Right lobe of liver (tissue), 6 donors: ENCODE results near the gene CNIH2. TPM values are rescaled to one million over a fixed set of nuclear protein-coding genes. Genes with fewer than 3 reads are reported as not detected.
A peak's percentile ranks its signal among the peaks of the same experiment; 100 is the strongest.

Experiments
- ATAC-seq, 4 donors: fragments of 200-7000 bp; cut with Tn5 transposase; one replicate each; pipeline ENCODE4 v1.9.1; 2020; ENCODE audit warnings: mild to moderate bottlenecking in 4 of 4, moderate library complexity in 4 of 4
- DNase-seq, 3 donors: peaks; one replicate each; pipeline ENCODE4 v3.0.0-alpha.2; 2020
- H3K27ac ChIP-seq, 3 donors: fragments of 200-600 bp; one replicate each; pipeline ENCODE4 v1.8.0; 2022
- H3K27me3 ChIP-seq, 2 donors: fragments of 200-600 bp; one replicate each; pipeline ENCODE4 v1.8.0; 2022
- H3K36me3 ChIP-seq, 4 donors: fragments of 200-600 bp; sonication (generic) in 1 of 4; one replicate each; pipeline versions ENCODE4 v1.5.1 to v1.8.0; 2017 to 2022; ENCODE audit warnings: control low read depth in 1 of 4
- H3K4me1 ChIP-seq, 4 donors: fragments of 200-600 bp; sonication (generic) in 1 of 4; one replicate each; pipeline versions ENCODE4 v1.5.1 to v1.8.0; 2017 to 2022; ENCODE audit warnings: control low read depth in 1 of 4
- H3K4me3 ChIP-seq, 3 donors: fragments of 200-600 bp; one replicate each; pipeline ENCODE4 v1.8.0; 2022
- H3K9me3 ChIP-seq, 4 donors: fragments of 200-600 bp; sonication (generic) in 1 of 4; one replicate each; pipeline versions ENCODE4 v1.5.1 to v1.8.0; 2017 to 2022; ENCODE audit warnings: control low read depth in 1 of 4
- POLR2A ChIP-seq: fragments of 450-650 bp; IDR thresholded peaks from one replicate; pipeline ENCODE4 v1.6.1; 2017; ENCODE audit warnings: antibody characterized with exemption, mild to moderate bottlenecking
- WGBS: methylation state at CpG from one replicate; pipeline ENCODE4 v1.1.6; 2018; ENCODE audit warnings: low coverage, low lambda C conversion rate; ENCODE audit not compliant: insufficient coverage; ENCODE audit errors: missing lambda C conversion rate; 5-methylcytosine and 5-hydroxymethylcytosine counted together
- intact Hi-C, 2 donors: fragments of 100-400 bp; cut with DNase I; formaldehyde crosslinking; loops; one replicate each; pipeline versions ENCODE4 v1.11.2 to v1.14.1; 2022
- total RNA-seq, 6 experiments: library from RNA; depleted of rRNA in 2 of 6; stranded (reverse); fragments of >200 nt in 2 of 6; fragmentation: NEBNext Ultra II Directional in 3 of 6; extraction: Animal tissue kit (Norgen Biotek cat#: 25700) in 3 of 6; gene quantifications; one replicate each; pipeline versions ENCODE4 v1.1.0 to v1.2.4, GENCODE V29; 2016 to 2023
- TF ChIP-seq, protein P1 (sequence below), 4 donors: fragments of 200-600 bp in 3 of 4; fragments of 450-650 bp in 1 of 4; IDR thresholded peaks; one replicate each; pipeline versions ENCODE4 v1.5.1 to v1.8.0; 2016 to 2022; ENCODE audit warnings: antibody characterized with exemption in 4 of 4, mild to moderate bottlenecking in 2 of 4
- donor health status: DM: no; HTN: yes; CAD: no.
- donor health status: DM: no; HTN: no; CAD: no.
- donor health status: DM: no; HTN: no; CAD: no.
- donor health status: DM: no; HTN: yes; CAD: no.
- donor health status: DM: no; HTN: yes; CAD: no.

CNIH2 gene
- total RNA-seq, 6 experiments from 2014 or later = 0.26 to 0.51 TPM; not detected in 4

DNA sequence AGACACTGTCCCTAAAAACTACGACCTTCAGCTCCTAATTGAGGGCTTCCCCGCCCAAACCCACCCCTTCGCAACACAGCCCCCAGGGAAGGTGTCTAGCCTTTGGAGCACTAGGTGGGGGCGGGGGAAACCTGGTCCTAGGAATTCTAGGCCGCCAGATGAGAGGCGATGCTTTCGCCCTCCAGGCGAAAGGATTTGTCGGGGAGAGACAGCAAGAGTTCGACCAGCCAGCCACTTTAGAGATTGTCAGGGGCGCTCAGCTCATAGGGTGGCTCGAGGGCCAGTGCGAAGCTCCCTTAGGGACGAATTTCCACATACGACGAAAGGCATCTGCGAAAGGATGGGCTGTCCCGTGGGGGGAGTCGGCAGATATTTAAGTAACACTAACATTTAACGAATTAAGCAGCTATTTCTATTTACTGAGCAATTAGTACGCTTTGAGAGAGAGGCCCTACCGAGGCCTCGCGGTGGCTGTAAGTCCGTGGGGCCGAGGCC, 33.5 kb downstream of the CNIH2 start:
- Histone ChIP-seq H3K27me3 (no peaks in the 10 kb centered on the region), H3K36me3 (no peaks in the 10 kb centered on the region), H3K4me1 (peaks cover 0 to 6% (median 3%) of the 10 kb centered on the region in 4 donors), H3K27ac (peak overlapping the region; percentile 57 to 78 (median 71)), H3K4me3 (peak overlapping the region; percentile 46 to 53 (median 52)), H3K9me3 (no peaks in the 10 kb centered on the region)
- DNase-seq = no peak
- no peak for ATAC-seq
- intact Hi-C loops = no loop called here
- WGBS = 6% methylated on average over 10 of the region's 26 CpGs
- TF ChIP-seq, protein P1, sequence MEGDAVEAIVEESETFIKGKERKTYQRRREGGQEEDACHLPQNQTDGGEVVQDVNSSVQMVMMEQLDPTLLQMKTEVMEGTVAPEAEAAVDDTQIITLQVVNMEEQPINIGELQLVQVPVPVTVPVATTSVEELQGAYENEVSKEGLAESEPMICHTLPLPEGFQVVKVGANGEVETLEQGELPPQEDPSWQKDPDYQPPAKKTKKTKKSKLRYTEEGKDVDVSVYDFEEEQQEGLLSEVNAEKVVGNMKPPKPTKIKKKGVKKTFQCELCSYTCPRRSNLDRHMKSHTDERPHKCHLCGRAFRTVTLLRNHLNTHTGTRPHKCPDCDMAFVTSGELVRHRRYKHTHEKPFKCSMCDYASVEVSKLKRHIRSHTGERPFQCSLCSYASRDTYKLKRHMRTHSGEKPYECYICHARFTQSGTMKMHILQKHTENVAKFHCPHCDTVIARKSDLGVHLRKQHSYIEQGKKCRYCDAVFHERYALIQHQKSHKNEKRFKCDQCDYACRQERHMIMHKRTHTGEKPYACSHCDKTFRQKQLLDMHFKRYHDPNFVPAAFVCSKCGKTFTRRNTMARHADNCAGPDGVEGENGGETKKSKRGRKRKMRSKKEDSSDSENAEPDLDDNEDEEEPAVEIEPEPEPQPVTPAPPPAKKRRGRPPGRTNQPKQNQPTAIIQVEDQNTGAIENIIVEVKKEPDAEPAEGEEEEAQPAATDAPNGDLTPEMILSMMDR (IDR thresholded peaks at IDR 0.05) = peak in 1 of 4 donors; percentile 93
- TF ChIP-seq POLR2A = no peak

DNA sequence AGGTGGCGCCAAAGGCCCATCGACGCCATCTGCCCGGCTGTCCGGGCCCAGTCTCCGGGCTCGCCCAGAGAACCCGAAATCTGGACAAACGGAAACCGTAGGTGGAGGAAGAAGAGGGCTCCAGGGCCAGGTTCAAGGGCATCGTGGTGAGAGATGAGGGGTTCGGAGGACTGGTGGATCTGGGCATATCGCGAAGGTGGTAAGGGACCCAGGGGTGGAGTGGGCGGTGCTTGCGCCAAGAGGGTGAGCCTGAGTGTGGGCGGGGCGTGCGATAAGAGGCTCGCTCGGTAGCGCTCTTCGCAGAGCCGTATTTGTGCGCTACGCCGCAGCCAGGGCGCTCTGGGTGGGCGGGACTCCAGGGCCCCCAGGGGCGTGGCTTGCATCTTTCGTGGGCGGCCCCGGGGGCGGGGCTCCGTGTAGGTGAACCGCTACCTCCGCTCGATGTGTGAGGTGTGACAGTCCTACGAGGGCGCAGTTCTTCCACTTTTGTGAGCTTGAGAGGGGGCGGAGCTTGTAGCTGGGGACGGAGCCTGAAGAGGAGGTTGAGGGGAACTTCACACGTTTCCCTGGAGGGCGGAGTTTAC, 34.1 kb downstream of the CNIH2 start:
- TF ChIP-seq, protein P1 (IDR thresholded peaks at IDR 0.05) = peak in 3 of 4 donors; percentile 91 to 95 (median 95)
- peak; percentile 59 for TF ChIP-seq POLR2A
- Histone ChIP-seq H3K36me3 (no peaks in the 10 kb centered on the region), H3K4me3 (peak overlapping the region; percentile 46 to 53 (median 52)), H3K27ac (peak overlapping the region; percentile 57 to 78 (median 71)), H3K4me1 (peaks cover 0 to 6% (median 3%) of the 10 kb centered on the region in 4 donors), H3K27me3 (no peaks in the 10 kb centered on the region), H3K9me3 (no peaks in the 10 kb centered on the region)
- DNase-seq = peak; percentile 94 to 96 (median 95)
- peak; percentile 83 to 89 (median 84) for ATAC-seq
- intact Hi-C loops = no loop called here
- WGBS = 0% methylated on average over 14 of the region's 44 CpGs

DNA sequence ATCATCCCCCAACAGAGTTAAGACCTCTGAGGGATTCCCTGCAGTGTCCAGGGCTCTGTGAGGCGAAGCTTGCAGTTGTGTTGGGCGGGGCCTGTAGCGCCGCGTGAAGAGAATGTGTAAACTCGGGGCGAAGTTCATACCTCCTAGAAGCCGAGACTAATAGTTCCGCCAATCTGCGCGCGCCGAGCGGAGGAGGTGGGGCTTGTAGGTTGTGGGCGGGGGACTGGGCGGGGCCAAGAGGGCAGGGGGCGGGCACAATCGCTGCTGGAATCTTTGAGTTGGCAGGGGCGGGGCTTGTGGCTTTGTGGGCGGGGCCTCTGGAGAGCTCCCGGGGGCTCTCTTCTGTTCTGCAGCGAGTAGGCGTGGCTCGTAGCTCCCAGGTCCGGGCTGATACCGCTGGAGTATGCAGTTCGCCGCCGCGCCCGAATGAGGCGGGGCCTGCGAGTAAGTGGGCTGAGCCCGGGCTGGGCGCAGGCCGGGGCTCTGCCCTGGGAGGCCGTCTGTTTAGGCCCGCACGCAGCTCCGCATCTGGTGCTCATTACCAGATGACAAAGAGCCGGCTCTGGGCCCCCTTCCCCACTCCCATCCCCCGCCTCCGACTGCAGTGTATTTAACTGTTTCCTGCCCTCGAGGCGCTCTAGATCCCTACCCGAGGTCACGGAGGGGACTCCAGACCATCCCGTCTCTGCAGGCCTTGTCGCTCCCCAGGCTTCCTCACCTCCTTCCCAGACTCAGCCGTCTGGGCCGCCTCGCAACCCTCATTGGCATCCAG, 34.8 kb downstream of the CNIH2 start:
- DNase-seq (peak; percentile 99), ATAC-seq (peak; percentile 82 to 88 (median 85))
- no peaks in the 10 kb centered on the region for H3K27me3 ChIP-seq
- peak; percentile 28 for TF ChIP-seq POLR2A
- TF ChIP-seq, protein P1 (IDR thresholded peaks at IDR 0.05) = no peak
- H3K4me3 ChIP-seq = peak overlapping the region; percentile 46 to 53 (median 52)
- WGBS = 36% methylated on average over 8 of the region's 52 CpGs
- intact Hi-C loops = no loop called here
- H3K27ac ChIP-seq = peak overlapping the region; percentile 57 to 78 (median 72)
- no peaks in the 10 kb centered on the region for H3K9me3 ChIP-seq
- no peaks in the 10 kb centered on the region for H3K36me3 ChIP-seq
- H3K4me1 ChIP-seq = peaks cover 0 to 9% (median 3%) of the 10 kb centered on the region in 4 donors

DNA sequence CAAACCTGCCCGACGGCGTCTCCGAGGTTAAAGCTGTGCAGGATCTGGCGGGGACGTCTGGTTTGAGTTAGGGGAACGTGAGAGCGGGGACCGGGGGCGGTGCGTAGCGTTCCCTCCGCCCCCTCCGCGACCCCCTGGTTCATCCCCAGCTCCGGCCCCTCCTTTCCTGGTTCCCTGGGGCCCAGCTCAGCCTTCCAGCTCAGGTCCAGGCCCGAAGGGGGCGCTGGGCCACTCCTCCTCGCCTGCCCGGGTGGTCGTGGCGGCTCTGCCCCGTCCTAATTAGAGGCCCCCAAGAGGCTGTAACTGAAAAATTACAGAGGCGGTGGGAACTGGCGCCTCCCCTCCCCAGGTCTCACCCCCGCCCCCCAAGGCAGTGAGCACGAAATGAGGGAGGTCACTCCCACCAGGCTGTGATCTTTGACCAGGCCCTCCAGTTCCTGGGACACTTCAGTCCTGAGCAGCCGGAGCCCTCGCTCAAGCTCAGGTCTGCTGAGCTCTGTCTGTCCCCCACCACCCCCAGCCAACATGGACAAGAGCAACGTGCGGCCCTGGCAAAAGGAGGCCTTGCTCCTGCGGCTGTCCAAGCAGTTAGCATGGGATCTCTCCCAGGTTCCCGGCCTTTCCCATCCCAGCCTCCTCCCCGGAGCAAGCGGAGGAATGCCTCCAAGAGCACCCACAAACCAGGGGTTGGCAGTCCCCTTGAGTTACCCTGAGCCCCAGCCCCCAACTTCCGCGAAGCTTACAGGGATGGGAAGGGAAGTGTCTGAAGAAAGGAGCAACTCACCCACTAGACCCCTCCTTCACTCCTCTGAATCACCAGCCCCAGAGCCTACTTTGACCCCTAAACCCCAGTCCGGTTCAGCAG, 35.6 kb downstream of the CNIH2 start:
- TF ChIP-seq POLR2A = no peak
- TF ChIP-seq, protein P1 (IDR thresholded peaks at IDR 0.05) = no peak
- ATAC-seq = no peak
- Histone ChIP-seq H3K9me3 (no peaks in the 10 kb centered on the region), H3K4me3 (peak overlapping the region; percentile 5 to 36 (median 31)), H3K4me1 (peaks cover 0 to 15% (median 7%) of the 10 kb centered on the region in 4 donors), H3K36me3 (no peaks in the 10 kb centered on the region), H3K27me3 (no peaks in the 10 kb centered on the region), H3K27ac (peak overlapping the region; percentile 6 to 72 (median 57))
- peak in 1 of 3 donors; percentile 64 for DNase-seq
- WGBS = 46% methylated on average over 7 of the region's 38 CpGs
- intact Hi-C loops = no loop called here
